HCT116 (cell line): ENCODE measurements around the gene WIZ. TPM values are rescaled to one million over a fixed set of nuclear protein-coding genes. Genes with fewer than 3 reads are reported as not detected.

Experiments
- ATAC-seq: fragments of 200-7000 bp; cut with Tn5 transposase; 2 replicates; pipeline ENCODE4 v1.9.1; 2020; ENCODE audit warnings: mild to moderate bottlenecking, moderate library complexity
- BruUV-seq: library from RNA; stranded (reverse); fragments of 400-500 nt; replicated peaks from 2 replicates; lab custom pipeline; 2021; lab: Mats Ljungman, UMichigan
- CTCF ChIA-PET: fragments of 300-600 bp; sonication (Branson Sonifier 250); formaldehyde crosslinking; loops from one replicate; lab custom pipeline; 2021; ENCODE audit warnings: antibody characterized with exemption; lab: Charles Lee
- POLR2A ChIA-PET: fragments of 300-600, 350-600 bp; sonication (Branson Sonifier 250); formaldehyde crosslinking; loops from one replicate; lab custom pipeline; 2021; ENCODE audit warnings: antibody characterized with exemption; lab: Charles Lee
- RAD21 ChIA-PET, 2 experiments: fragments of 300-600 bp; sonication (Branson Sonifier 250); formaldehyde crosslinking; loops; one replicate each; lab custom pipeline; 2023; ENCODE audit warnings: low total read pairs in 2 of 2; ENCODE audit not compliant: uncharacterized antibody in 2 of 2, unreplicated experiment in 2 of 2, low non-redundant PET in 1 of 2; lab: Charles Lee
- DNase-seq: peaks from one replicate; pipeline ENCODE4 v3.0.0-alpha.2; 2010; ENCODE audit warnings: low read depth, low spot score
- H2AFZ ChIP-seq: fragments of 200-600 bp; shearing (Covaris generic), sonication (generic); 2 replicates; pipeline ENCODE4 v1.6.1; 2017; ENCODE audit warnings: low read depth, mixed run types, mixed read lengths, antibody characterized with exemption, low read length; ENCODE audit not compliant: poor library complexity, severe bottlenecking
- H3K27ac ChIP-seq: 2 replicates; pipeline ENCODE4 v1.5.1; 2012; ENCODE audit warnings: low read depth, low read length
- H3K27me3 ChIP-seq: fragments of 200-600 bp; sonication (generic); 2 replicates; pipeline ENCODE4 v1.6.1; 2016; ENCODE audit warnings: mixed run types, low read length, mixed read lengths; ENCODE audit not compliant: insufficient read depth
- H3K36me3 ChIP-seq, 2 experiments: fragments of 200-500 bp in 1 of 2; fragments of 200-600 bp in 1 of 2; sonication (Bioruptor generic) in 1 of 2; sonication (generic) in 1 of 2; 2 replicates each; pipeline versions ENCODE4 v1.5.1 to v1.6.1; 2014 to 2016; ENCODE audit warnings: low read length in 2 of 2, inconsistent platforms in 1 of 2, mixed read lengths in 1 of 2, mixed run types in 1 of 2; ENCODE audit not compliant: insufficient read depth in 2 of 2, control insufficient read depth in 1 of 2
- H3K4me1 ChIP-seq, 2 experiments: fragments of 200-600 bp in 1 of 2; sonication (generic) in 1 of 2; 2 replicates each; pipeline versions ENCODE4 v1.5.1 to v1.6.1; 2012 to 2017; ENCODE audit warnings: low read length in 2 of 2, inconsistent platforms in 1 of 2, mild to moderate bottlenecking in 1 of 2, mixed read lengths in 1 of 2, mixed run types in 1 of 2, moderate library complexity in 1 of 2; ENCODE audit not compliant: insufficient read depth in 2 of 2, control insufficient read depth in 1 of 2
- H3K4me2 ChIP-seq: fragments of 200-600 bp; sonication (generic); 2 replicates; pipeline ENCODE4 v1.6.1; 2017; ENCODE audit warnings: mixed run types, low read length, mixed read lengths
- H3K4me3 ChIP-seq, 2 experiments: fragments of 200-600 bp in 1 of 2; sonication (generic) in 1 of 2; replicated peaks in 1 of 2; 2 replicates each; pipeline ENCODE4 v1.5.1; 2011 to 2016; ENCODE audit warnings: low read length in 2 of 2, control low read depth in 1 of 2, low read depth in 1 of 2, mild to moderate bottlenecking in 1 of 2, mixed read lengths in 1 of 2, mixed run types in 1 of 2
- H3K79me2 ChIP-seq: fragments of 200-600 bp; sonication (generic); 2 replicates; pipeline ENCODE4 v1.6.1; 2017; ENCODE audit warnings: mild to moderate bottlenecking, mixed run types, low read length, moderate library complexity, mixed read lengths; ENCODE audit not compliant: insufficient read depth
- H3K9ac ChIP-seq: fragments of 200-600 bp; sonication (generic); 2 replicates; pipeline ENCODE4 v1.6.1; 2016; ENCODE audit warnings: low read length, mixed read lengths
- H3K9me2 ChIP-seq: fragments of 200-600 bp; sonication (generic), shearing (Covaris generic); 2 replicates; pipeline ENCODE4 v1.6.1; 2017; ENCODE audit warnings: mixed run types, mild to moderate bottlenecking, moderate library complexity; ENCODE audit not compliant: insufficient read depth
- H3K9me3 ChIP-seq, 2 experiments: fragments of 200-500 bp in 1 of 2; fragments of 200-600 bp in 1 of 2; sonication (Bioruptor generic) in 1 of 2; sonication (generic) in 1 of 2; 2 replicates each; pipeline ENCODE4 v1.6.1; 2014 to 2017; ENCODE audit warnings: low read length in 2 of 2, mixed read lengths in 2 of 2, inconsistent platforms in 1 of 2, low read depth in 1 of 2, mild to moderate bottlenecking in 1 of 2, mixed run types in 1 of 2, moderate library complexity in 1 of 2; ENCODE audit not compliant: control insufficient read depth in 1 of 2, insufficient read depth in 1 of 2
- H4K20me1 ChIP-seq: fragments of 200-600 bp; sonication (generic), shearing (Covaris generic); 2 replicates; pipeline ENCODE4 v1.6.1; 2017; ENCODE audit warnings: mixed run types, mild to moderate bottlenecking, moderate library complexity; ENCODE audit not compliant: insufficient read depth
- ATF3 ChIP-seq: IDR thresholded peaks from 2 replicates; pipeline ENCODE4 v1.6.1; 2012
- CEBPB ChIP-seq: IDR thresholded peaks from 2 replicates; pipeline ENCODE4 v1.6.1; 2012; ENCODE audit warnings: low read depth
- CTCF ChIP-seq, 3 experiments: fragments of 200-600 bp in 1 of 3; sonication (generic) in 1 of 3; IDR thresholded peaks in 2 of 3; conservative IDR thresholded peaks in 1 of 3; 2 replicates each; pipeline ENCODE4 v1.5.1; 2012 to 2017; ENCODE audit warnings: low read depth in 2 of 3, low read length in 2 of 3, antibody characterized with exemption in 1 of 3, borderline replicate concordance in 1 of 3, control low read depth in 1 of 3, mild to moderate bottlenecking in 1 of 3, mixed read lengths in 1 of 3, mixed run types in 1 of 3, moderate library complexity in 1 of 3; ENCODE audit not compliant: insufficient read depth in 1 of 3
- EZH2phosphoT487 ChIP-seq: fragments of 200-600 bp; IDR thresholded peaks from 2 replicates; pipeline ENCODE4 v1.6.1; 2018; ENCODE audit warnings: antibody characterized with exemption, borderline replicate concordance
- FOSL1 ChIP-seq: IDR thresholded peaks from 2 replicates; pipeline ENCODE4 v1.6.1; 2012; ENCODE audit warnings: low read depth
- JUND ChIP-seq: IDR thresholded peaks from 2 replicates; pipeline ENCODE4 v1.6.1; 2012
- MAX ChIP-seq: IDR thresholded peaks from 2 replicates; pipeline ENCODE4 v1.6.1; 2012
- POLR2A ChIP-seq: IDR thresholded peaks from 2 replicates; pipeline ENCODE4 v1.7.0; 2011; ENCODE audit warnings: borderline replicate concordance; ENCODE audit not compliant: insufficient read depth, insufficient read length; ENCODE audit errors: extremely low read depth
- intact Hi-C: fragments of 100-400 bp; cut with micrococcal nuclease; formaldehyde crosslinking; loops from 2 replicates; pipeline ENCODE4 v1.10.0; 2022
- total RNA-seq: library from RNA; stranded (reverse); gene quantifications from one replicate; pipeline ENCODE4 v1.2.1, GENCODE V29; 2021; ENCODE audit not compliant: unreplicated experiment

WIZ gene
- total RNA-seq, 1 experiment from 2014 or later = 28.4 TPM

- no peak for TF ChIP-seq CTCF (IDR thresholded peaks at IDR 0.05 in 2 of 3, conservative IDR thresholded peaks at IDR 0.05 in 1 of 3; ENCODE audit: borderline replicate concordance in 1 of 3, insufficient read depth in 1 of 3, low read depth in 2 of 3, low read length in 2 of 3)
- no peak for TF ChIP-seq EZH2phosphoT487
- TF ChIP-seq FOSL1 = no peak
- no peak for TF ChIP-seq CEBPB
- no peak for TF ChIP-seq JUND
- 0 out of 2 replicates have a peak, but pooled peaks have one; percentile 39 for TF ChIP-seq MAX
Observed at GRCh38 chr19:15379083-15379998, 70.4 kb downstream of the WIZ start, which contains the start of gene AKAP8 (continued).

- CTCF ChIA-PET = interaction anchor here (1.2 to 2.3 kb wide), 3 partner anchors 41 to 177 kb away, joined by 3 to 11 read pairs (median 11); partner anchors contain the start of gene AKAP8L
- no peak overlapping the region for H2AFZ ChIP-seq
- no TSS peak for BruUV-seq
Observed at GRCh38 chr19:15378534-15379082, 71.1 kb downstream of the WIZ start.

More at GRCh38 chr19:15378534-15379082, 71.1 kb downstream of the WIZ start:
- ChIA-PET RAD21 (no interaction called here), POLR2A (interaction anchor here (0.6 to 3.2 kb wide), 6 partner anchors 10 to 284 kb away, joined by 3 to 22 read pairs (median 4); partner anchors contain the start of gene AKAP8L)
- no peak; the same call in 1 of the 2 replicates for ATAC-seq
- intact Hi-C loops = loop anchor here (2.0 to 10.0 kb wide), 2 partner anchors 114 to 178 kb away; no protein-coding TSS in a partner anchor
- DNase-seq = no peak
- H3K36me3 ChIP-seq = peaks cover 2 to 7% of the 10 kb centered on the region in 2 experiments; a peak in 3 of 4 replicates
- peaks cover 57% of the 10 kb centered on the region for H3K79me2 ChIP-seq
- peaks cover 13 to 33% of the 10 kb centered on the region in 2 experiments for H3K4me1 ChIP-seq
- H3K27me3 ChIP-seq = no peaks in the 10 kb centered on the region
- H4K20me1 ChIP-seq = peaks cover 9% of the 10 kb centered on the region; the same call in 1 of the 2 replicates
- H3K9me3 ChIP-seq = no peaks in the 10 kb centered on the region
- H3K4me3 ChIP-seq = peak overlapping the region; percentile 83 to 100
- H3K9ac ChIP-seq = peak overlapping the region; percentile 91
- peak overlapping the region; percentile 96 for H3K27ac ChIP-seq
- no peaks in the 10 kb centered on the region for H3K9me2 ChIP-seq
- peak; percentile 7 for TF ChIP-seq POLR2A
- TF ChIP-seq JUND = no peak
- no peak for TF ChIP-seq ATF3
- peak overlapping the region; percentile 99 for H3K4me2 ChIP-seq
